ENCODE measurements around the gene PRR27. TPM values are rescaled to one million over a fixed set of nuclear protein-coding genes. Genes with fewer than 3 reads are reported as not detected.
"Not testable (repeated sequence)": the region's sequence is repeated elsewhere in the genome, so short reads cannot be mapped to it uniquely, and the experiment has no call there.

The PRR27 gene
- total and polyA plus RNA-seq, 10 of the 15 experiments (the other 5 are each of a cell fraction or from before 2014, with no cell fraction given): not detected

DNA sequence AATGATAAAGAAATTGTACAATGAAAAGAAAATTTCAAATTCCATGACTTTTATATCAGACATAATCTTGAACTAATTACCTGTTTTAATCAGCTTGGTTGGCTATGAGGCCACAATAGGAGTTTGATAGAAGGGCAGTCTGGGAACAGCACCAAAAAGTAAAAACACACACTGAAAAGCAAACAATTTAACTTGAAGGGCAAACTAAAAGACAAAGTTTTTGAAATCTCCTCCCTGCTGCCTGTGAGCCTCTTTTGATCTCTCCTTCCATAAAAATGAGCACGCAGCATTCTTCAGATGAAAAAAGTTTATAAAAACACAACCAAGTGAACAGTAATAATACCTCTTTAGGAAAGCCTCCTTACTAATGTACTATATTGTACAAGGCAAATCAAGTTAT lies 49.6 kb downstream of the PRR27 start (continued):
- TF ChIP-seq MTA3 (IDR thresholded peaks at IDR 0.05; ENCODE audit: borderline replicate concordance, low read length): no peak
- TF ChIP-seq POU2F2 (IDR thresholded peaks at IDR 0.05; ENCODE audit: borderline replicate concordance, low read depth, low read length): no peak
- TF ChIP-seq ASH2L (IDR thresholded peaks at IDR 0.05; ENCODE audit: borderline replicate concordance, low read depth): no peak
- TF ChIP-seq MEF2A (IDR thresholded peaks at IDR 0.05; ENCODE audit: insufficient read depth, low read depth, low read length): no peak
- TF ChIP-seq, protein P1, sequence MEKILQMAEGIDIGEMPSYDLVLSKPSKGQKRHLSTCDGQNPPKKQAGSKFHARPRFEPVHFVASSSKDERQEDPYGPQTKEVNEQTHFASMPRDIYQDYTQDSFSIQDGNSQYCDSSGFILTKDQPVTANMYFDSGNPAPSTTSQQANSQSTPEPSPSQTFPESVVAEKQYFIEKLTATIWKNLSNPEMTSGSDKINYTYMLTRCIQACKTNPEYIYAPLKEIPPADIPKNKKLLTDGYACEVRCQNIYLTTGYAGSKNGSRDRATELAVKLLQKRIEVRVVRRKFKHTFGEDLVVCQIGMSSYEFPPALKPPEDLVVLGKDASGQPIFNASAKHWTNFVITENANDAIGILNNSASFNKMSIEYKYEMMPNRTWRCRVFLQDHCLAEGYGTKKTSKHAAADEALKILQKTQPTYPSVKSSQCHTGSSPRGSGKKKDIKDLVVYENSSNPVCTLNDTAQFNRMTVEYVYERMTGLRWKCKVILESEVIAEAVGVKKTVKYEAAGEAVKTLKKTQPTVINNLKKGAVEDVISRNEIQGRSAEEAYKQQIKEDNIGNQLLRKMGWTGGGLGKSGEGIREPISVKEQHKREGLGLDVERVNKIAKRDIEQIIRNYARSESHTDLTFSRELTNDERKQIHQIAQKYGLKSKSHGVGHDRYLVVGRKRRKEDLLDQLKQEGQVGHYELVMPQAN (conservative IDR thresholded peaks at IDR 0.05): no peak
- TF ChIP-seq TCF7 (IDR thresholded peaks at IDR 0.05; ENCODE audit: borderline replicate concordance): no peak
- TF ChIP-seq ZNF384 (IDR thresholded peaks at IDR 0.05; ENCODE audit: borderline replicate concordance, low read depth, low read length): no peak
- no peak for TF ChIP-seq HCFC1 (IDR thresholded peaks at IDR 0.05; ENCODE audit: low read length)

DNA sequence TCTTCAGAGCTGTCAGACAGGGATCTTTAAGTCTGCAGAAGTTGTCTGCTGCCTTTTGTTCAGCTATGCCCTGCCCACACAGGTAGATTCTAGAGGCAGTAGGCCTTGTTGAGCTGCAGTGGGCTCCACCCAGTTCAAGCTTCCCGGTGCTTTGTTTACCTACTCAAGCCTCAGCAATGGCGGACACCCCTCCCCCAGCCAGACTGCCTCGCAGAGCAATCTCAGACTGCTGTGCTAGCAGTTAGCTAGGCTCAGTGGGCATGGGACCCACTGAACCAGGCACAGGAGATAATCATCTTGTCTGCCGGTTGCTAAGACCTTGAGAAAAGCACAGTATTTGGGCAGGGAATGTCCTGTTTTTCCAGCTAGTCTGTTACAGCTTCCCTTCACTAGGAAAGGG lies 58.7 kb downstream of the PRR27 start:
- H3K4me1 ChIP-seq (ENCODE audit: control insufficient read depth, insufficient read depth, low read length); H4K20me1 ChIP-seq (ENCODE audit: control insufficient read depth, insufficient read depth); H3K79me2 ChIP-seq (ENCODE audit: control insufficient read depth, insufficient read depth, low read length); RAD21 ChIA-PET (ENCODE audit: unreplicated experiment); H3K27me3 ChIP-seq (replicated peaks in 1 of 2; ENCODE audit: control insufficient read depth in 2 of 2, insufficient read depth in 2 of 2, low read length in 1 of 2); H3K9me3 ChIP-seq (replicated peaks; ENCODE audit: control insufficient read depth, insufficient read depth, low read length); H3K9ac ChIP-seq (ENCODE audit: control insufficient read depth, insufficient read depth, low read length); H3K36me3 ChIP-seq (ENCODE audit: control insufficient read depth in 2 of 2, insufficient read depth in 2 of 2, low read length in 1 of 2); DNase-seq (ENCODE audit: low read depth, low spot score); BruUV-seq (replicated peaks); POLR2A ChIA-PET; SMC1A ChIA-PET (ENCODE audit: uncharacterized antibody, unreplicated experiment); H3K4me2 ChIP-seq (ENCODE audit: control insufficient read depth, insufficient read depth); H3K4me3 ChIP-seq; in situ Hi-C loops (cut with MboI); ATAC-seq; intact Hi-C loops (cut with micrococcal nuclease; ENCODE audit: unreplicated experiment); H3K27ac ChIP-seq (ENCODE audit: control insufficient read depth, insufficient read depth); H2AFZ ChIP-seq (ENCODE audit: control insufficient read depth, low read depth, low read length); FAIRE-seq: not testable (repeated sequence)
- CTCF ChIA-PET: interaction anchor here (1.0 kb wide), 1 partner anchor 29 kb away, joined by 3 read pairs; no protein-coding TSS in a partner anchor
- WGBS (ENCODE audit: insufficient coverage, insufficient replicate concordance, low lambda C conversion rate, missing lambda C conversion rate): 38% methylated on average over 4 of the region's 4 CpGs

Other genes starting within 250 kb of the PRR27 start
Only the 7 nearest of the 12 such genes appear.
- not detected in 2 replicates for gene STATH, start 158.3 kb upstream of the PRR27 start, total RNA-seq (2014; rRNA removed)
- not detected in 2 replicates for gene STATH, start 158.3 kb upstream of the PRR27 start, total RNA-seq (2014; rRNA removed; fragmentation: Illumina TruSeq; extraction: Trizol)
- gene STATH, start 158.3 kb upstream of the PRR27 start, total RNA-seq (2021): not detected in 2 replicates
- gene STATH, start 158.3 kb upstream of the PRR27 start, polyA plus RNA-seq (2011; rRNA removed): not detected in 2 replicates
- 0.21 TPM in 1 of 2 replicates, not detected in the other for gene STATH, start 158.3 kb upstream of the PRR27 start, polyA plus RNA-seq (2014; fragmentation: Illumina TruSeq; extraction: Trizol)
- gene STATH, start 158.3 kb upstream of the PRR27 start, polyA plus RNA-seq (2014; fragmentation: Nextera tagmentation; extraction: Ambion mirVana): not detected
- not detected in 2 replicates for gene STATH, start 158.3 kb upstream of the PRR27 start, polyA plus RNA-seq (2014; rRNA removed)
- not detected for gene STATH, start 158.3 kb upstream of the PRR27 start, polyA plus RNA-seq (2016; fragmentation: Nextera tagmentation; extraction: Ambion mirVana)
- not detected in 2 replicates for gene HTN3, start 125.8 kb upstream of the PRR27 start, total RNA-seq (2014; rRNA removed)
- gene HTN3, start 125.8 kb upstream of the PRR27 start, total RNA-seq (2014; rRNA removed; fragmentation: Illumina TruSeq; extraction: Trizol): not detected in 2 replicates
- not detected in 2 replicates for gene HTN3, start 125.8 kb upstream of the PRR27 start, total RNA-seq (2021)
- gene HTN3, start 125.8 kb upstream of the PRR27 start, polyA plus RNA-seq (2011; rRNA removed): not detected in 2 replicates
- gene HTN3, start 125.8 kb upstream of the PRR27 start, polyA plus RNA-seq (2014; fragmentation: Illumina TruSeq; extraction: Trizol): not detected in 2 replicates
- gene HTN3, start 125.8 kb upstream of the PRR27 start, polyA plus RNA-seq (2014; fragmentation: Nextera tagmentation; extraction: Ambion mirVana): not detected
- gene HTN3, start 125.8 kb upstream of the PRR27 start, polyA plus RNA-seq (2014; rRNA removed): not detected in 2 replicates
- not detected for gene HTN3, start 125.8 kb upstream of the PRR27 start, polyA plus RNA-seq (2016; fragmentation: Nextera tagmentation; extraction: Ambion mirVana)
- not detected in 2 replicates for gene HTN1, start 103.8 kb upstream of the PRR27 start, total RNA-seq (2014; rRNA removed)
- not detected in 2 replicates for gene HTN1, start 103.8 kb upstream of the PRR27 start, total RNA-seq (2014; rRNA removed; fragmentation: Illumina TruSeq; extraction: Trizol)
- not detected in 2 replicates for gene HTN1, start 103.8 kb upstream of the PRR27 start, total RNA-seq (2021)
- not detected in 2 replicates for gene HTN1, start 103.8 kb upstream of the PRR27 start, polyA plus RNA-seq (2011; rRNA removed)
- gene HTN1, start 103.8 kb upstream of the PRR27 start, polyA plus RNA-seq (2014; fragmentation: Illumina TruSeq; extraction: Trizol): 0.03 TPM in 1 of 2 replicates, not detected in the other
- not detected for gene HTN1, start 103.8 kb upstream of the PRR27 start, polyA plus RNA-seq (2014; fragmentation: Nextera tagmentation; extraction: Ambion mirVana)
- not detected in 2 replicates for gene HTN1, start 103.8 kb upstream of the PRR27 start, polyA plus RNA-seq (2014; rRNA removed)
- not detected for gene HTN1, start 103.8 kb upstream of the PRR27 start, polyA plus RNA-seq (2016; fragmentation: Nextera tagmentation; extraction: Ambion mirVana)
- gene ODAM, start 41.5 kb downstream of the PRR27 start, total RNA-seq (2014; rRNA removed): not detected in 2 replicates
- not detected in 2 replicates for gene ODAM, start 41.5 kb downstream of the PRR27 start, total RNA-seq (2014; rRNA removed; fragmentation: Illumina TruSeq; extraction: Trizol)
- not detected in 2 replicates for gene ODAM, start 41.5 kb downstream of the PRR27 start, total RNA-seq (2021)
- not detected in 2 replicates for gene ODAM, start 41.5 kb downstream of the PRR27 start, polyA plus RNA-seq (2011; rRNA removed)
- gene ODAM, start 41.5 kb downstream of the PRR27 start, polyA plus RNA-seq (2014; fragmentation: Illumina TruSeq; extraction: Trizol): not detected in 2 replicates
- gene ODAM, start 41.5 kb downstream of the PRR27 start, polyA plus RNA-seq (2014; fragmentation: Nextera tagmentation; extraction: Ambion mirVana): not detected
- not detected in 2 replicates for gene ODAM, start 41.5 kb downstream of the PRR27 start, polyA plus RNA-seq (2014; rRNA removed)
- not detected for gene ODAM, start 41.5 kb downstream of the PRR27 start, polyA plus RNA-seq (2016; fragmentation: Nextera tagmentation; extraction: Ambion mirVana)
- gene FDCSP, start 71.9 kb downstream of the PRR27 start, total RNA-seq (2014; rRNA removed): not detected in 2 replicates
- gene FDCSP, start 71.9 kb downstream of the PRR27 start, total RNA-seq (2014; rRNA removed; fragmentation: Illumina TruSeq; extraction: Trizol): not detected in 2 replicates
- not detected in 2 replicates for gene FDCSP, start 71.9 kb downstream of the PRR27 start, total RNA-seq (2021)
- gene FDCSP, start 71.9 kb downstream of the PRR27 start, polyA plus RNA-seq (2011; rRNA removed): not detected in 2 replicates
- not detected in 2 replicates for gene FDCSP, start 71.9 kb downstream of the PRR27 start, polyA plus RNA-seq (2014; fragmentation: Illumina TruSeq; extraction: Trizol)
- gene FDCSP, start 71.9 kb downstream of the PRR27 start, polyA plus RNA-seq (2014; fragmentation: Nextera tagmentation; extraction: Ambion mirVana): not detected
- gene FDCSP, start 71.9 kb downstream of the PRR27 start, polyA plus RNA-seq (2014; rRNA removed): not detected in 2 replicates
- gene FDCSP, start 71.9 kb downstream of the PRR27 start, polyA plus RNA-seq (2016; fragmentation: Nextera tagmentation; extraction: Ambion mirVana): not detected
- gene CSN3, start 88.4 kb downstream of the PRR27 start, total RNA-seq (2014; rRNA removed): not detected in 2 replicates
- gene CSN3, start 88.4 kb downstream of the PRR27 start, total RNA-seq (2014; rRNA removed; fragmentation: Illumina TruSeq; extraction: Trizol): not detected in 2 replicates
- gene CSN3, start 88.4 kb downstream of the PRR27 start, total RNA-seq (2021): not detected in 2 replicates
- not detected in 2 replicates for gene CSN3, start 88.4 kb downstream of the PRR27 start, polyA plus RNA-seq (2011; rRNA removed)
- not detected in 2 replicates for gene CSN3, start 88.4 kb downstream of the PRR27 start, polyA plus RNA-seq (2014; fragmentation: Illumina TruSeq; extraction: Trizol)
- not detected for gene CSN3, start 88.4 kb downstream of the PRR27 start, polyA plus RNA-seq (2014; fragmentation: Nextera tagmentation; extraction: Ambion mirVana)
- not detected in 2 replicates for gene CSN3, start 88.4 kb downstream of the PRR27 start, polyA plus RNA-seq (2014; rRNA removed)
- not detected for gene CSN3, start 88.4 kb downstream of the PRR27 start, polyA plus RNA-seq (2016; fragmentation: Nextera tagmentation; extraction: Ambion mirVana)
- not detected in 2 replicates for gene CABS1, start 180.7 kb downstream of the PRR27 start, total RNA-seq (2014; rRNA removed)
- gene CABS1, start 180.7 kb downstream of the PRR27 start, total RNA-seq (2014; rRNA removed; fragmentation: Illumina TruSeq; extraction: Trizol): not detected in 2 replicates
- not detected in 2 replicates for gene CABS1, start 180.7 kb downstream of the PRR27 start, total RNA-seq (2021)
- not detected in 2 replicates for gene CABS1, start 180.7 kb downstream of the PRR27 start, polyA plus RNA-seq (2011; rRNA removed)
- not detected in 2 replicates for gene CABS1, start 180.7 kb downstream of the PRR27 start, polyA plus RNA-seq (2014; fragmentation: Illumina TruSeq; extraction: Trizol)
- gene CABS1, start 180.7 kb downstream of the PRR27 start, polyA plus RNA-seq (2014; fragmentation: Nextera tagmentation; extraction: Ambion mirVana): not detected
- gene CABS1, start 180.7 kb downstream of the PRR27 start, polyA plus RNA-seq (2014; rRNA removed): not detected in 2 replicates
- not detected for gene CABS1, start 180.7 kb downstream of the PRR27 start, polyA plus RNA-seq (2016; fragmentation: Nextera tagmentation; extraction: Ambion mirVana)